ENCODE results near the gene FLVCR2. TPM values are rescaled to one million over a fixed set of nuclear protein-coding genes. Genes with fewer than 3 reads are reported as not detected.

Gene FLVCR2
- total RNA-seq, 1 donor from 2014 or later, result 3.4 TPM

GRCh38 chr14:75551021-75551420 is 27.4 kb upstream of the FLVCR2 start:
- no peak overlapping the region for H3K4me3 ChIP-seq
- TF ChIP-seq, protein P1, sequence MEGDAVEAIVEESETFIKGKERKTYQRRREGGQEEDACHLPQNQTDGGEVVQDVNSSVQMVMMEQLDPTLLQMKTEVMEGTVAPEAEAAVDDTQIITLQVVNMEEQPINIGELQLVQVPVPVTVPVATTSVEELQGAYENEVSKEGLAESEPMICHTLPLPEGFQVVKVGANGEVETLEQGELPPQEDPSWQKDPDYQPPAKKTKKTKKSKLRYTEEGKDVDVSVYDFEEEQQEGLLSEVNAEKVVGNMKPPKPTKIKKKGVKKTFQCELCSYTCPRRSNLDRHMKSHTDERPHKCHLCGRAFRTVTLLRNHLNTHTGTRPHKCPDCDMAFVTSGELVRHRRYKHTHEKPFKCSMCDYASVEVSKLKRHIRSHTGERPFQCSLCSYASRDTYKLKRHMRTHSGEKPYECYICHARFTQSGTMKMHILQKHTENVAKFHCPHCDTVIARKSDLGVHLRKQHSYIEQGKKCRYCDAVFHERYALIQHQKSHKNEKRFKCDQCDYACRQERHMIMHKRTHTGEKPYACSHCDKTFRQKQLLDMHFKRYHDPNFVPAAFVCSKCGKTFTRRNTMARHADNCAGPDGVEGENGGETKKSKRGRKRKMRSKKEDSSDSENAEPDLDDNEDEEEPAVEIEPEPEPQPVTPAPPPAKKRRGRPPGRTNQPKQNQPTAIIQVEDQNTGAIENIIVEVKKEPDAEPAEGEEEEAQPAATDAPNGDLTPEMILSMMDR (IDR thresholded peaks at IDR 0.05), result no peak
- H3K36me3 ChIP-seq, result no peaks in the 10 kb centered on the region
- H3K27ac ChIP-seq, result no peak overlapping the region
- H3K9me3 ChIP-seq, result no peaks in the 10 kb centered on the region
- DNase-seq (ENCODE audit: low spot score in 2 of 2), result no peak
- intact Hi-C loops (cut with DNase I), result no loop called here
- H3K4me1 ChIP-seq, result no peaks in the 10 kb centered on the region
- H3K27me3 ChIP-seq, result no peaks in the 10 kb centered on the region

DNA sequence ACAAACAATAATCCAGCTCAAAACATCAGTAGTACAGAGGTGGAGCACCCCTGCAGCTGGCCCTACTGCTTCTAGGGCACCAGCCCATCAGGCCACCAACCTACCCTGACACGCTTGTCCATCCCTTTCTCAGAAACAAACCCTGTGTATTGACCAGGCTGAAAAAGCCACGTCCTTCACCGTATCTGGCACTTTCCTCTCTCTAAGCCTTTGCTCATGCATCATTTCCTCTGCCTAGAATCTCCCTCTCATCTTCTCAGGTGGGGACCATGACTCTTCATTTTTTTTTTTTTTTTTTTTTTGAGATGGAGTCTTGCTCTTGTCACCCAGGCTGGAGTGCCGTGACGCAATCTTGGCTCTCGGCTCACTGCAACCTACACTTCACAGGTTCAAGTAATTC is 25.3 kb upstream of the FLVCR2 start:
- no peak overlapping the region for H3K27ac ChIP-seq
- no peaks in the 10 kb centered on the region for H3K4me1 ChIP-seq
- DNase-seq (ENCODE audit: low spot score in 2 of 2), result no peak
- intact Hi-C loops (cut with DNase I), result no loop called here
- TF ChIP-seq, protein P1 (IDR thresholded peaks at IDR 0.05), result no peak
- no peak overlapping the region for H3K4me3 ChIP-seq
- H3K27me3 ChIP-seq, result no peaks in the 10 kb centered on the region
- H3K9me3 ChIP-seq, result no peaks in the 10 kb centered on the region
- no peaks in the 10 kb centered on the region for H3K36me3 ChIP-seq

- DNase-seq (ENCODE audit: low spot score in 2 of 2), result no peak
- intact Hi-C loops (cut with DNase I), result no loop called here
- TF ChIP-seq, protein P1 (IDR thresholded peaks at IDR 0.05), result no peak
- H3K27ac ChIP-seq, result no peak overlapping the region
- no peaks in the 10 kb centered on the region for H3K36me3 ChIP-seq
- no peaks in the 10 kb centered on the region for H3K27me3 ChIP-seq
- H3K9me3 ChIP-seq, result no peaks in the 10 kb centered on the region
- no peaks in the 10 kb centered on the region for H3K4me1 ChIP-seq
- no peak overlapping the region for H3K4me3 ChIP-seq
These were observed 24.6 kb upstream of the FLVCR2 start for GRCh38 chr14:75553761-75554364.

DNA sequence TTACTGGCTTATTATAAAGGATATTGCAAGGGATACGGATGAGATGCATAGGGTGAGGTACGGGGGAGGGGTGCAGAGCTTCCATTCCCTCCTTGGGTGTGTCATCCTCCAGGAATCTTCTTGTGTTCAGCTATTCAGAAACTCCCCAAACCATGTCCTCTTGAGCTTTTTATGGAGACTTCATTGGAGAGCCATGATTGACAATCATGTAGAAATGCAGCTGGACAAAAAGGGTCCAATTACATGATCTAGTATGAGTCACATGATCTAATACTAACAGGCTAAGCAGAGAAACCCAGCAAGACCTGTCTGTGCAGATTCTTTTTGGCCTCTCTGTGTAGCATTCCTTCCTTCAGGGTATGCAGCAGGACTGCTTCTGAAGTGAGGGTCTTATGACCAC is 23.9 kb upstream of the FLVCR2 start:
- Histone ChIP-seq H3K9me3 (no peaks in the 10 kb centered on the region), H3K36me3 (no peaks in the 10 kb centered on the region), H3K4me3 (no peak overlapping the region), H3K27me3 (no peaks in the 10 kb centered on the region), H3K4me1 (no peaks in the 10 kb centered on the region), H3K27ac (no peak overlapping the region)
- TF ChIP-seq, protein P1 (IDR thresholded peaks at IDR 0.05), result no peak
- no peak for DNase-seq (ENCODE audit: low spot score in 2 of 2)
- intact Hi-C loops (cut with DNase I), result no loop called here

GRCh38 chr14:75558440-75558839 is 20.0 kb upstream of the FLVCR2 start:
- DNase-seq (ENCODE audit: low spot score in 2 of 2), result no peak
- H3K36me3 ChIP-seq, result no peaks in the 10 kb centered on the region
- TF ChIP-seq, protein P1 (IDR thresholded peaks at IDR 0.05), result no peak
- intact Hi-C loops (cut with DNase I), result no loop called here
- H3K4me1 ChIP-seq, result no peaks in the 10 kb centered on the region
- H3K27ac ChIP-seq, result no peak overlapping the region
- H3K4me3 ChIP-seq, result no peak overlapping the region
- H3K9me3 ChIP-seq, result no peaks in the 10 kb centered on the region
- H3K27me3 ChIP-seq, result no peaks in the 10 kb centered on the region

GRCh38 chr14:75559045-75559444 is 19.4 kb upstream of the FLVCR2 start:
- H3K36me3 ChIP-seq, result no peaks in the 10 kb centered on the region
- TF ChIP-seq, protein P1 (IDR thresholded peaks at IDR 0.05), result no peak
- intact Hi-C loops (cut with DNase I), result no loop called here
- no peak overlapping the region for H3K27ac ChIP-seq
- H3K27me3 ChIP-seq, result no peaks in the 10 kb centered on the region
- DNase-seq (ENCODE audit: low spot score in 2 of 2), result no peak
- H3K9me3 ChIP-seq, result no peaks in the 10 kb centered on the region
- H3K4me1 ChIP-seq, result no peaks in the 10 kb centered on the region
- no peak overlapping the region for H3K4me3 ChIP-seq
